Hepatocyte (in vitro differentiated cells): Measurements from ENCODE around the gene ERAS. TPM values are rescaled to one million over a fixed set of nuclear protein-coding genes. Genes with fewer than 3 reads are reported as not detected.

Experiments used
- DNase-seq: peaks from one replicate; pipeline ENCODE4 v3.0.0-alpha.2; 2016; ENCODE audit warnings: low spot score
- H2AFZ ChIP-seq: fragments of 200-600 bp; sonication (generic); 2 replicates; pipeline ENCODE4 v1.6.0; 2016; ENCODE audit warnings: antibody characterized with exemption, mild to moderate bottlenecking
- H3K27ac ChIP-seq: fragments of 200-600 bp; sonication (generic); 2 replicates; pipeline ENCODE4 v1.5.1; 2016; ENCODE audit warnings: mild to moderate bottlenecking
- H3K27me3 ChIP-seq: fragments of 200-600 bp; sonication (generic); 2 replicates; pipeline ENCODE4 v1.6.1; 2016
- H3K36me3 ChIP-seq: fragments of 200-600 bp; sonication (generic); replicated peaks from 2 replicates; pipeline ENCODE4 v1.5.1; 2016; ENCODE audit warnings: low read depth; ENCODE audit not compliant: insufficient read depth
- H3K4me1 ChIP-seq: fragments of 200-600 bp; sonication (generic); 2 replicates; pipeline ENCODE4 v1.5.1; 2016; ENCODE audit warnings: mild to moderate bottlenecking, moderate library complexity; ENCODE audit not compliant: insufficient read depth
- H3K4me2 ChIP-seq: fragments of 200-600 bp; sonication (generic); 2 replicates; pipeline ENCODE4 v1.6.0; 2016
- H3K4me3 ChIP-seq: fragments of 200-600 bp; sonication (generic); 2 replicates; pipeline ENCODE4 v1.5.1; 2016; ENCODE audit warnings: mild to moderate bottlenecking
- H3K79me2 ChIP-seq: fragments of 200-600 bp; sonication (generic); 2 replicates; pipeline ENCODE4 v1.6.0; 2017; ENCODE audit warnings: mild to moderate bottlenecking
- H3K9me2 ChIP-seq: fragments of 200-600 bp; sonication (generic); replicated peaks from 2 replicates; pipeline ENCODE4 v1.6.0; 2017; ENCODE audit warnings: mild to moderate bottlenecking; ENCODE audit not compliant: insufficient read depth
- H3K9me3 ChIP-seq: fragments of 200-600 bp; sonication (generic); 2 replicates; pipeline ENCODE4 v1.5.1; 2016; ENCODE audit warnings: low read depth, mild to moderate bottlenecking
- H4K20me1 ChIP-seq: fragments of 200-600 bp; sonication (generic); 2 replicates; pipeline ENCODE4 v1.6.0; 2016; ENCODE audit warnings: mild to moderate bottlenecking; ENCODE audit not compliant: insufficient read depth, poor library complexity, severe bottlenecking
- CTCF ChIP-seq: fragments of 200-600 bp; sonication (generic); IDR thresholded peaks from 2 replicates; pipeline ENCODE4 v1.5.1; 2016; ENCODE audit warnings: antibody characterized with exemption, mild to moderate bottlenecking; ENCODE audit not compliant: poor library complexity
- EZH2 ChIP-seq: fragments of 200-600 bp; sonication (generic); IDR thresholded peaks from 2 replicates; pipeline ENCODE4 v1.6.1; 2016; ENCODE audit warnings: antibody characterized with exemption, mild to moderate bottlenecking, borderline replicate concordance
- EZH2phosphoT487 ChIP-seq: fragments of 200-600 bp; sonication (generic); IDR thresholded peaks from one replicate; pipeline ENCODE4 v1.6.1; 2018; ENCODE audit warnings: antibody characterized with exemption, mild to moderate bottlenecking, low read depth, moderate library complexity; ENCODE audit not compliant: unreplicated experiment, severe bottlenecking
- WGBS: methylation state at CpG from one replicate; pipeline ENCODE4 v1.1.6; 2016; ENCODE audit warnings: low lambda C conversion rate; ENCODE audit errors: missing lambda C conversion rate; 5-methylcytosine and 5-hydroxymethylcytosine counted together
- polyA plus RNA-seq: library from polyadenylated mRNA; unstranded; fragments of >200 nt; fragmentation: Nextera tagmentation; extraction: Ambion mirVana; gene quantifications from 2 replicates; pipeline ENCODE4 v1.2.1, GENCODE V29; 2016
- total RNA-seq: library from RNA; depleted of rRNA; stranded (reverse); fragments of >200 nt; gene quantifications from 2 replicates; pipeline ENCODE4 v1.2.3, GENCODE V29; 2014

Gene ERAS
- total and polyA plus RNA-seq, 2 experiments from 2014 or later, result 0.47 to 0.65 TPM

GRCh38 chrX:48793935-48794334 is 32.4 kb upstream of the ERAS start:
- Histone ChIP-seq H3K79me2 (no peaks in the 10 kb centered on the region), H2AFZ (no peak overlapping the region), H3K4me2 (no peak overlapping the region), H3K27me3 (no peaks in the 10 kb centered on the region), H3K27ac (no peak overlapping the region), H4K20me1 (no peaks in the 10 kb centered on the region), H3K4me3 (no peak overlapping the region), H3K9me2 (no peaks in the 10 kb centered on the region), H3K36me3 (no peaks in the 10 kb centered on the region), H3K4me1 (peaks cover 13% of the 10 kb centered on the region), H3K9me3 (no peaks in the 10 kb centered on the region)
- no peak for DNase-seq
- TF ChIP-seq EZH2phosphoT487, result no peak
- no peak for TF ChIP-seq CTCF
- TF ChIP-seq EZH2, result no peak
- 97% methylated on average over 3 of the region's 4 CpGs for WGBS

GRCh38 chrX:48794340-48794910 is 31.9 kb upstream of the ERAS start:
- H3K9me2 ChIP-seq, result no peaks in the 10 kb centered on the region
- H3K4me1 ChIP-seq, result peaks cover 13% of the 10 kb centered on the region
- no peaks in the 10 kb centered on the region for H4K20me1 ChIP-seq
- peak overlapping the region; percentile 75 for H3K27ac ChIP-seq
- H2AFZ ChIP-seq, result no peak overlapping the region
- 89% methylated on average over 12 of the region's 12 CpGs for WGBS
- TF ChIP-seq EZH2phosphoT487, result no peak
- no peak for TF ChIP-seq EZH2
- no peak for TF ChIP-seq CTCF
- H3K4me2 ChIP-seq, result no peak overlapping the region
- no peak overlapping the region for H3K4me3 ChIP-seq
- no peaks in the 10 kb centered on the region for H3K36me3 ChIP-seq
- no peaks in the 10 kb centered on the region for H3K79me2 ChIP-seq
- H3K9me3 ChIP-seq, result no peaks in the 10 kb centered on the region
- H3K27me3 ChIP-seq, result no peaks in the 10 kb centered on the region
- DNase-seq, result no peak

- Histone ChIP-seq H3K27me3 (no peaks in the 10 kb centered on the region), H3K9me3 (no peaks in the 10 kb centered on the region), H3K4me2 (peak overlapping the region; percentile 29), H3K4me3 (no peak overlapping the region), H3K79me2 (no peaks in the 10 kb centered on the region), H3K4me1 (peaks cover 13% of the 10 kb centered on the region), H4K20me1 (no peaks in the 10 kb centered on the region), H3K36me3 (no peaks in the 10 kb centered on the region), H3K27ac (peak overlapping the region; percentile 75), H3K9me2 (no peaks in the 10 kb centered on the region), H2AFZ (no peak overlapping the region)
- TF ChIP-seq EZH2 (no peak), EZH2phosphoT487 (no peak), CTCF (no peak)
- whole genome bisulfite sequencing, result 59% methylated on average over 8 of the region's 8 CpGs
- peak; percentile 61 for DNase-seq
Measured at GRCh38 chrX:48794911-48795515, 31.3 kb upstream of the ERAS start.
